Smooth muscle cell (in vitro differentiated cells): ENCODE data around the gene CRK. TPM values are rescaled to one million over a fixed set of nuclear protein-coding genes. Genes with fewer than 3 reads are reported as not detected.

Experiments used
- DNase-seq: peaks from one replicate; lab custom pipeline; 2025; ENCODE audit not compliant: unreplicated experiment; lab: John Stamatoyannopoulos, UW
- H2AFZ ChIP-seq: fragments of 200-600 bp; sonication (generic); 2 replicates; pipeline ENCODE4 v1.6.0; 2016; ENCODE audit warnings: antibody characterized with exemption, low read depth, mild to moderate bottlenecking
- H3F3A ChIP-seq: fragments of 200-600 bp; sonication (generic); 2 replicates; pipeline ENCODE4 v1.6.0; 2017; ENCODE audit warnings: antibody characterized with exemption, low read depth
- H3K27ac ChIP-seq: fragments of 200-600 bp; sonication (generic); 2 replicates; pipeline ENCODE4 v1.5.1; 2016; ENCODE audit warnings: low read depth, mild to moderate bottlenecking
- H3K27me3 ChIP-seq: fragments of 200-600 bp; sonication (generic); 2 replicates; pipeline ENCODE4 v1.6.1; 2016; ENCODE audit warnings: low read depth, mild to moderate bottlenecking
- H3K36me3 ChIP-seq: fragments of 200-600 bp; sonication (generic); 2 replicates; pipeline ENCODE4 v1.5.1; 2016; ENCODE audit warnings: low read depth
- H3K4me1 ChIP-seq: fragments of 200-600 bp; sonication (generic); 2 replicates; pipeline ENCODE4 v1.5.1; 2016; ENCODE audit warnings: low read depth
- H3K4me2 ChIP-seq: fragments of 200-600 bp; sonication (generic); 2 replicates; pipeline ENCODE4 v1.6.0; 2016; ENCODE audit warnings: mild to moderate bottlenecking
- H3K4me3 ChIP-seq: fragments of 200-600 bp; sonication (generic); 2 replicates; pipeline ENCODE4 v1.5.1; 2016; ENCODE audit warnings: mild to moderate bottlenecking
- H3K79me2 ChIP-seq: fragments of 200-600 bp; sonication (generic); 2 replicates; pipeline ENCODE4 v1.6.0; 2016; ENCODE audit warnings: low read depth, mild to moderate bottlenecking
- H3K9ac ChIP-seq: fragments of 200-600 bp; sonication (generic); 2 replicates; pipeline ENCODE4 v1.6.0; 2016; ENCODE audit warnings: low read depth
- H3K9me3 ChIP-seq: fragments of 200-600 bp; sonication (generic); replicated peaks from 2 replicates; pipeline ENCODE4 v1.5.1; 2016; ENCODE audit warnings: low read depth
- H4K20me1 ChIP-seq: fragments of 200-600 bp; sonication (generic); 2 replicates; pipeline ENCODE4 v1.6.0; 2016; ENCODE audit warnings: low read depth
- WGBS: methylation state at CpG from one replicate; pipeline ENCODE4 v1.1.7; 2016; ENCODE audit warnings: low lambda C conversion rate; 5-methylcytosine and 5-hydroxymethylcytosine counted together
- polyA plus RNA-seq: library from polyadenylated mRNA; unstranded; fragments of >200 nt; fragmentation: Nextera tagmentation; extraction: Ambion mirVana; gene quantifications from 2 replicates; pipeline ENCODE4 v1.2.1, GENCODE V29; 2016
- total RNA-seq: library from RNA; depleted of rRNA; stranded (reverse); fragments of >200 nt; gene quantifications from 2 replicates; pipeline ENCODE4 v1.2.3, GENCODE V29; 2014
- TF ChIP-seq, protein P1 (sequence below): fragments of 200-600 bp; sonication (generic); IDR thresholded peaks from 2 replicates; pipeline ENCODE4 v1.5.1; 2017; ENCODE audit warnings: borderline replicate concordance, mild to moderate bottlenecking, antibody characterized with exemption; ENCODE audit not compliant: insufficient read depth, poor library complexity, severe bottlenecking

Gene CRK
- total and polyA plus RNA-seq, 2 experiments from 2014 or later, result 49.7 to 56.8 TPM

DNA sequence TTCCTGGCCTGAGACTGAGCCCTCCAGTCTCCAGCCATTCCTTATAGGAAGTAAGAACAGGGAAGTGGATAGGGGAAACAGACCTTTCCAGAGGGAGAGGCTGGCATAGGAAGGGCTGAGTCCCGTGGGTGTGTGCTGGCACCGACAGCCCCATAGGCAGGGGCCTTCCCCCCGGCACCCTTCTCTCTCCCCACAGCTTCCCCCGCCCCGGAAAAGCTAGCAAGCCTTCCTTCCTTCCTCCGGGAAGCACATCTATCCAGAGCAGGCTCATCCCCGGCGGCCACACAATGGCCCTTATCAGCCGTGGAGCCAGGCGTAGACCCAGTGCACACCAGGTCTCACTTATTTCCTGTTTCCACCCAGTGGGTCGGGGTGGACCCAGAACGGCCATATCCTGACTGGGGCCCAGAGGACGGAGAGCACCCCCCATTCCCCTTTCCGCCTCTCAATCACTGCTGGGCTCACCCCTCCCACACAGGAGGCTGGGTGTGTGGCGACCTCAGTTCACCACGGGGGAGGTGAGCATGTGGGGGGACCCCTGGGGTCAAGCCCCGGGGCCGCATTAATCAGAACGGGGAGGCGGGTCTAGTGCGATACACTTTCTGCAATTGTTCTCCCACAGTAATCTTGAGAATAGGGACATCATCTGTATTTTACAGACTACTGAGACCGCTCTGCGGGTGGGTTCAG, 37.4 kb upstream of the CRK start:
- H4K20me1 ChIP-seq, result no peaks in the 10 kb centered on the region
- no peaks in the 10 kb centered on the region for H3K9me3 ChIP-seq
- H3K4me3 ChIP-seq, result no peak overlapping the region
- no peaks in the 10 kb centered on the region for H3K27me3 ChIP-seq
- H3K4me1 ChIP-seq, result no peaks in the 10 kb centered on the region
- peak overlapping the region; percentile 94 for H3K4me2 ChIP-seq
- TF ChIP-seq, protein P1, sequence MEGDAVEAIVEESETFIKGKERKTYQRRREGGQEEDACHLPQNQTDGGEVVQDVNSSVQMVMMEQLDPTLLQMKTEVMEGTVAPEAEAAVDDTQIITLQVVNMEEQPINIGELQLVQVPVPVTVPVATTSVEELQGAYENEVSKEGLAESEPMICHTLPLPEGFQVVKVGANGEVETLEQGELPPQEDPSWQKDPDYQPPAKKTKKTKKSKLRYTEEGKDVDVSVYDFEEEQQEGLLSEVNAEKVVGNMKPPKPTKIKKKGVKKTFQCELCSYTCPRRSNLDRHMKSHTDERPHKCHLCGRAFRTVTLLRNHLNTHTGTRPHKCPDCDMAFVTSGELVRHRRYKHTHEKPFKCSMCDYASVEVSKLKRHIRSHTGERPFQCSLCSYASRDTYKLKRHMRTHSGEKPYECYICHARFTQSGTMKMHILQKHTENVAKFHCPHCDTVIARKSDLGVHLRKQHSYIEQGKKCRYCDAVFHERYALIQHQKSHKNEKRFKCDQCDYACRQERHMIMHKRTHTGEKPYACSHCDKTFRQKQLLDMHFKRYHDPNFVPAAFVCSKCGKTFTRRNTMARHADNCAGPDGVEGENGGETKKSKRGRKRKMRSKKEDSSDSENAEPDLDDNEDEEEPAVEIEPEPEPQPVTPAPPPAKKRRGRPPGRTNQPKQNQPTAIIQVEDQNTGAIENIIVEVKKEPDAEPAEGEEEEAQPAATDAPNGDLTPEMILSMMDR, result no peak
- no peak overlapping the region for H3K27ac ChIP-seq
- H3K36me3 ChIP-seq, result no peaks in the 10 kb centered on the region
- WGBS, result 81% methylated on average over 20 of the region's 23 CpGs
- no peak overlapping the region for H2AFZ ChIP-seq
- DNase-seq, result no peak
- H3K79me2 ChIP-seq, result peaks cover 22% of the 10 kb centered on the region
- peaks cover 15% of the 10 kb centered on the region for H3F3A ChIP-seq
- H3K9ac ChIP-seq, result no peak overlapping the region

DNA sequence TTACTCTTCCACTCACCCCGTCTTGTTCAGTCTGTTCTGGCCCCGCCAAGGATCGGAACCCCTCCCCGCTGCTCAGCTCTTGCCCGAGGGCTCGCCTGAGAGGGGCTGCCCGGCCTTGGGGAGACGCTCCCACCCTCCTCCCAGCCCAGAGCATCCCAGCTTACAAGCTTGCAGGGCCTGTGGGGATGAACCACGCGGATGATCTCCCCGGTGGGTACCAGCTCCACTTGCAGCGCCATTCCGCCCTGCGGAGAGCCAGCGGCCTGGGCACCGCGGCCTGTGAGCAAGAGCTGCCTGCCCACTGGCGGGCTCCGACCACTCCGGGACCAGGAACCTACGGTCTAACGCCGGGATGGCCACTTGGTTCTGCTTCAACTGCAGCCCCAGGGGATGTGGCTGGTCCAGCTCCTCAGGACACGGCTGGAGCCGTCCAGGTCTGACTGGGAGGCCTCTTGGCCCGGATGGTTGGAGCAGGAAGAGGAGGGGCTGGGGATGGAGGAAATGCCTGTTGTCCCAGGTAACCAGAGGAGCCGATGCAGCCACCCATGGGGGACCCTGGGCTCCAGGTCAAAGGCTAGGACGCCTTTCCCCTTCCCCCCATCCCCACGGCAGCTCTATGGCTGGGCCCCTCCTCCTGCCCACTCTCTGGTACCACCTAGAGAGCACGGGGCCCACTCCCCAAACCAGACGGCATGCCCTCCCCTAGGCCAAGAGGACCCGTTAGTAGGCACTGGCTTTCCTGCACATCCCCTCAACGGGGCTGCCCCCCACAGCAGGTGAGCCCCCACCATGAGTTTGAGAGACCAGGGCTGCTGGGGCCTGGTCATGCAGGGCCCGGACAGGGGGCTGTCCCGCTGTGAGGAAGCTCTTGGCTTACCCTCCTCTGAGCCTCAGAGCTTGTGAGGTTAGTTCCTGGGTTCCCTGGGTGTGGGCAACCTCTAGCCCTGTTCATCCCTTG, 36.5 kb upstream of the CRK start, which contains the start of gene MYO1C:
Gene MYO1C (minus strand): TSS at position 438 of the 958 bp plus-strand sequence. CDS start 199 bp downstream, at position 239.
- Histone ChIP-seq H3K27me3 (no peaks in the 10 kb centered on the region), H3K9ac (peak within 1 kb of the TSS; percentile 44), H3K4me1 (peaks cover 4% of the 10 kb centered on the region), H3K4me2 (peak within 1 kb of the TSS; percentile 94), H3K27ac (peak within 1 kb of the TSS; percentile 38), H3K79me2 (peaks cover 22% of the 10 kb centered on the region), H2AFZ (no peak within 1 kb of the TSS), H3K36me3 (no peaks in the 10 kb centered on the region), H3F3A (peaks cover 19% of the 10 kb centered on the region), H3K4me3 (peak within 1 kb of the TSS; percentile 60), H4K20me1 (no peaks in the 10 kb centered on the region), H3K9me3 (no peaks in the 10 kb centered on the region)
- 43% methylated on average over 33 of the region's 35 CpGs for WGBS
- TF ChIP-seq, protein P1, result no peak
- DNase-seq, result no peak

DNA sequence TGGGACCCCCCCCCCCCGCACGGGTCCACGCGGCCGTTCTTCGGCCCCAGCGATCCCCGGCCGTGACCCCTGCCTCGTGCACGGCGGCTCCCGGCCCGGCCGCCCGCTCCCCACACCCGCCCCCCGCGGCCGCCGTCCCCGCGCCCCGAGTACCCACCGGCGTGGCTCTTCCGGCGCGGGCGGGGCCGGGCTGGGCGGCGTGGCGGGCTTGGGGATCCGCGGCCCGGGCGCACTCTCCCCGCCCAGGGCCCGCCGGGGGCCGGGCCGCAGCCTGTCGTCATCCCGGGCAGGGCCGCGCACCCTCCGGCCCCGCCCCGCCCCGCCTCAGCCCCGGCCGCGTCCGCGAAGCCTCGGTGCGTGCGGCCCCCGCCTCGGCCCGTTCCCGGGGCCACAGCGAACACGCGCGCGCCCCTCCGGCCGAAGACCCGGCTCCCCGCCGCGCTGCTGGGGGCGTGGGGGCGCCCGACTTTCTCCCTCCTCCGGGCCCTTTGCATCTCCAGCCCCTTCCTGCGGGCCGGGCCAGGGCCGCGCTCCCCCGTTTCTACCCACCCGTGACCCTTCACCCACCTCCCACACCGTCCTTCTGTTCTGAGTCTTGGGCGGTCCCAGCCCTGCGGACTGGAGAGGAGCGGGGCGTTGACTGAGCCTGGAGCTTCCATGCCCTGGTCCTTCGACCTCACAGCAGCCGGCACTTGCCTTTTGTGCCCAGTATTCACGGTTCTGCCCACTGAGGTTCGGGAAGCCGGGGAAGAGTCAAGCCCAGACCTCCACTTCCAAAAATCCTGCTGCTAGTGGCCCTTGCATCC, 35.6 kb upstream of the CRK start:
- 9% methylated on average over 17 of the region's 94 CpGs for WGBS
- Histone ChIP-seq H2AFZ (no peak overlapping the region), H3K9me3 (no peaks in the 10 kb centered on the region), H3K36me3 (no peaks in the 10 kb centered on the region), H3K27me3 (no peaks in the 10 kb centered on the region), H4K20me1 (no peaks in the 10 kb centered on the region), H3K9ac (peak overlapping the region; percentile 76), H3K79me2 (peaks cover 22% of the 10 kb centered on the region), H3K27ac (peak overlapping the region; percentile 61), H3F3A (peaks cover 24% of the 10 kb centered on the region), H3K4me3 (peak overlapping the region; percentile 79), H3K4me2 (peak overlapping the region; percentile 98), H3K4me1 (peaks cover 9% of the 10 kb centered on the region)
- TF ChIP-seq, protein P1, result no peak
- DNase-seq, result peak; percentile 46
